GM12878 (cell line): ENCODE results near the gene VSTM2B. TPM values are rescaled to one million over a fixed set of nuclear protein-coding genes. Genes with fewer than 3 reads are reported as not detected.

Source experiments
- ATAC-seq: fragments of 200-7000 bp; cut with Tn5 transposase; 3 replicates; pipeline ENCODE4 v1.9.1; 2020; ENCODE audit warnings: mild to moderate bottlenecking, moderate library complexity
- BruUV-seq: library from RNA; stranded (reverse); fragments of 400-500 nt; replicated peaks from 2 replicates; lab custom pipeline; 2021; lab: Mats Ljungman, UMichigan
- CTCF ChIA-PET: fragments of 300-600 bp; sonication (Branson Sonifier 250); formaldehyde crosslinking; extraction: SDS; loops from one replicate; lab custom pipeline; 2021; ENCODE audit warnings: inconsistent platforms; lab: Yijun Ruan, JAX
- POLR2A ChIA-PET: fragments of 350-600 bp; formaldehyde crosslinking; extraction: SDS; loops from one replicate; lab custom pipeline; 2021; ENCODE audit warnings: inconsistent platforms; lab: Charles Lee
- RAD21 ChIA-PET: fragments of 300-600 bp; sonication (Branson Sonifier 250); formaldehyde crosslinking; loops from one replicate; lab custom pipeline; 2023; ENCODE audit warnings: antibody characterized with exemption; ENCODE audit not compliant: unreplicated experiment; lab: Charles Lee
- SMC1A ChIA-PET: fragments of 300-600 bp; sonication (Branson Sonifier 250); formaldehyde crosslinking; loops from one replicate; lab custom pipeline; 2023; ENCODE audit not compliant: unreplicated experiment, uncharacterized antibody; lab: Charles Lee
- DNase-seq: peaks from one replicate; pipeline ENCODE4 v3.0.0-alpha.2; 2011; ENCODE audit warnings: low read depth, low spot score
- FAIRE-seq: peaks from 3 replicates; lab custom pipeline; 2011; peaks lifted over from hg19 to GRCh38; lab: Jason Lieb, UNC
- H2AFZ ChIP-seq: 2 replicates; pipeline ENCODE4 v1.6.0; 2011; ENCODE audit warnings: low read depth, low read length, control low read depth; ENCODE audit not compliant: control insufficient read depth
- H3K27ac ChIP-seq: 2 replicates; pipeline ENCODE4 v1.5.1; 2011; ENCODE audit warnings: control low read depth; ENCODE audit not compliant: control insufficient read depth, insufficient read depth
- H3K27me3 ChIP-seq, 2 experiments: replicated peaks in 1 of 2; 2 replicates each; pipeline versions ENCODE4 v1.6.0 to v1.6.1; 2011; ENCODE audit warnings: low read length in 1 of 2; ENCODE audit not compliant: control insufficient read depth in 2 of 2, insufficient read depth in 2 of 2
- H3K36me3 ChIP-seq, 2 experiments: 2 replicates each; pipeline ENCODE4 v1.5.1; 2011; ENCODE audit warnings: low read length in 1 of 2; ENCODE audit not compliant: control insufficient read depth in 2 of 2, insufficient read depth in 2 of 2
- H3K4me1 ChIP-seq: 2 replicates; pipeline ENCODE4 v1.6.1; 2011; ENCODE audit warnings: mild to moderate bottlenecking, low read length, moderate library complexity, mixed read lengths; ENCODE audit not compliant: control insufficient read depth, insufficient read depth
- H3K4me2 ChIP-seq: 2 replicates; pipeline ENCODE4 v1.6.0; 2011; ENCODE audit warnings: control low read depth; ENCODE audit not compliant: control insufficient read depth, insufficient read depth
- H3K4me3 ChIP-seq: fragments of 200-600 bp; sonication (generic); 2 replicates; pipeline ENCODE4 v1.5.1; 2016
- H3K79me2 ChIP-seq: 2 replicates; pipeline ENCODE4 v1.6.0; 2011; ENCODE audit warnings: low read length; ENCODE audit not compliant: control insufficient read depth, insufficient read depth
- H3K9ac ChIP-seq: 2 replicates; pipeline ENCODE4 v1.8.0; 2011; ENCODE audit warnings: low read length, control low read depth, mixed read lengths; ENCODE audit not compliant: control insufficient read depth, insufficient read depth
- H3K9me3 ChIP-seq: replicated peaks from 3 replicates; pipeline ENCODE4 v1.5.1; 2011; ENCODE audit warnings: mild to moderate bottlenecking, low read length; ENCODE audit not compliant: control insufficient read depth, insufficient read depth
- H4K20me1 ChIP-seq: 2 replicates; pipeline ENCODE4 v1.6.0; 2011; ENCODE audit not compliant: control insufficient read depth, insufficient read depth
- ATF3 ChIP-seq: IDR thresholded peaks from 2 replicates; pipeline ENCODE4 v1.6.1; 2011; ENCODE audit warnings: low read depth, mild to moderate bottlenecking, low read length, moderate library complexity, borderline replicate concordance; ENCODE audit errors: extremely low read depth
- BACH1 ChIP-seq: fragments of 450-650 bp; IDR thresholded peaks from 2 replicates; pipeline ENCODE4 v1.6.1; 2017; ENCODE audit warnings: mild to moderate bottlenecking, borderline replicate concordance
- KAT2A ChIP-seq: conservative IDR thresholded peaks from 2 replicates; pipeline ENCODE4 v1.6.1; 2011; ENCODE audit warnings: low read depth, low read length; ENCODE audit not compliant: control insufficient read depth
- RCOR1 ChIP-seq: conservative IDR thresholded peaks from 2 replicates; pipeline ENCODE4 v1.6.1; 2012; ENCODE audit warnings: low read depth, low read length, improper control_type of control experiment
- TCF12 ChIP-seq: IDR thresholded peaks from 2 replicates; pipeline ENCODE4 v1.6.1; 2011; ENCODE audit warnings: low read depth, mild to moderate bottlenecking, low read length
- WGBS: methylation state at CpG from one replicate; pipeline ENCODE4 v1.1.6; 2016; ENCODE audit warnings: low lambda C conversion rate; ENCODE audit not compliant: insufficient replicate concordance, insufficient coverage; ENCODE audit errors: missing lambda C conversion rate; 5-methylcytosine and 5-hydroxymethylcytosine counted together
- in situ Hi-C: fragments of 300-500 bp; cut with MboI; formaldehyde crosslinking; loops from 9 replicates; pipeline ENCODE4 v1.14.3; 2018; ENCODE audit warnings: mixed read lengths
- intact Hi-C: fragments of 100-400 bp; cut with micrococcal nuclease; formaldehyde crosslinking; loops from one replicate; pipeline ENCODE4 v1.14.2; 2022; ENCODE audit not compliant: unreplicated experiment
- polyA plus RNA-seq, 11 experiments: library from polyadenylated mRNA; depleted of rRNA in 4 of 11; unstranded in 6 of 11; stranded (reverse) in 5 of 11; fragments of >200 nt; fragmentation: Nextera tagmentation in 4 of 11; fragmentation: Illumina TruSeq in 1 of 11; extraction: Ambion mirVana in 4 of 11; extraction: Trizol in 1 of 11; gene quantifications; 1 replicate in 1 of 11; 2 replicates in 10 of 11; pipeline versions ENCODE4 v1.2.1 to v1.2.3, GENCODE V29; 2011 to 2016; ENCODE audit warnings: inconsistent platforms in 2 of 11, missing spikeins in 2 of 11, low read depth in 1 of 11
- total RNA-seq, 4 experiments: library from RNA; depleted of rRNA in 3 of 4; stranded (reverse); fragments of >200 nt in 3 of 4; fragmentation: Illumina TruSeq in 1 of 4; extraction: Trizol in 1 of 4; gene quantifications; 2 replicates each; pipeline versions ENCODE4 v1.2.1 to v1.2.3, GENCODE V29; 2013 to 2021

Gene VSTM2B
- total and polyA plus RNA-seq, 10 of the 15 experiments (the other 5 are each of a cell fraction or from before 2014, with no cell fraction given) = not detected

- CTCF ChIA-PET = interaction anchor here (0.6 to 2.5 kb wide), 2 partner anchors 113 to 392 kb away, joined by 4 to 10 read pairs; no protein-coding TSS in a partner anchor
- in situ Hi-C loops = loop anchor here (10.0 kb wide), 1 partner anchor 111 kb away; the partner anchor contains the start of gene C19orf12
- no peak for FAIRE-seq
These were observed 77.5 kb downstream of the VSTM2B start for GRCh38 chr19:29603308-29603707.

More at GRCh38 chr19:29603308-29603707, 77.5 kb downstream of the VSTM2B start:
- TF ChIP-seq RCOR1 (no peak), BACH1 (no peak), TCF12 (no peak), ATF3 (no peak), KAT2A (no peak)
- Histone ChIP-seq H4K20me1 (no peaks in the 10 kb centered on the region), H3K9ac (no peak overlapping the region), H3K27ac (no peak overlapping the region), H3K27me3 (no peaks in the 10 kb centered on the region), H3K4me1 (peaks cover 6% of the 10 kb centered on the region), H3K9me3 (no peaks in the 10 kb centered on the region), H3K36me3 (peaks cover 0 to under 1% of the 10 kb centered on the region in 2 experiments; a peak in 1 of 4 replicates), H3K79me2 (peaks cover 21% of the 10 kb centered on the region), H2AFZ (no peak overlapping the region), H3K4me2 (no peak overlapping the region), H3K4me3 (no peak overlapping the region)
- no TSS peak for BruUV-seq
- DNase-seq = no peak
- ChIA-PET POLR2A (interaction anchor here (0.6 kb wide), 1 partner anchor 45 kb away, joined by 4 read pairs; no protein-coding TSS in a partner anchor), SMC1A (no interaction called here), RAD21 (no interaction called here)
- intact Hi-C loops = loop anchor here (10.0 kb wide), 1 partner anchor 241 kb away; no protein-coding TSS in a partner anchor
- no peak for ATAC-seq
- WGBS = 77% methylated on average over 5 of the region's 5 CpGs
